Caki2 (cell line): ENCODE data around the gene PLGLB1. TPM values are rescaled to one million over a fixed set of nuclear protein-coding genes. Genes with fewer than 3 reads are reported as not detected.

ENCODE experiments used
- total RNA-seq: library from RNA; depleted of rRNA; stranded (reverse); fragments of >200 nt; shearing (Covaris generic); gene quantifications from 2 replicates; pipeline ENCODE4 v1.2.3, GENCODE V29; 2014; ENCODE audit warnings: low replicate concordance; rRNA removed

The PLGLB1 gene
- total RNA-seq, 1 experiment from 2014 or later: 0.34 TPM

Other genes with a start within 250 kb of the PLGLB1 start
- gene CD8A, start 230.9 kb downstream of the PLGLB1 start, total RNA-seq: not detected in 2 replicates
- gene CD8B, start 160.0 kb downstream of the PLGLB1 start, total RNA-seq: not detected in 2 replicates
- gene RGPD1, start 79.7 kb downstream of the PLGLB1 start, total RNA-seq: 0.06 and 0.14 TPM in 2 replicates